DMS114 treated with DMSO at 0.1 percent for 48 hours (cell line): ENCODE data around the gene RAB42.
"Not testable (repeated sequence)": the region's sequence is repeated elsewhere in the genome, so short reads cannot be mapped to it uniquely, and the experiment has no call there.

Experiments
- DNase-seq: peaks from one replicate; lab custom pipeline; 2025; ENCODE audit not compliant: unreplicated experiment; lab: John Stamatoyannopoulos, UW

RAB42 gene

GRCh38 chr1:28582248-28582615 lies 9.8 kb upstream of the RAB42 start:
- peak; percentile 37 for DNase-seq

GRCh38 chr1:28586585-28587391 lies 5.3 kb upstream of the RAB42 start:
- not testable (repeated sequence) for DNase-seq

GRCh38 chr1:28592321-28593071 lies 431 bp downstream of the RAB42 start:
- DNase-seq: no peak

GRCh38 chr1:28593988-28594356 lies 1.9 kb downstream of the RAB42 start:
- DNase-seq: not testable (repeated sequence)

- not testable (repeated sequence) for DNase-seq
Measured at GRCh38 chr1:28594686-28595411, 2.8 kb downstream of the RAB42 start.

- DNase-seq: no peak
Measured at GRCh38 chr1:28595412-28596191, 3.5 kb downstream of the RAB42 start.

- not testable (repeated sequence) for DNase-seq
Measured at GRCh38 chr1:28596276-28596675, 4.2 kb downstream of the RAB42 start.

- no peak for DNase-seq
Measured at GRCh38 chr1:28601696-28602095, 9.6 kb downstream of the RAB42 start.

- peak; percentile 72 for DNase-seq
Measured at GRCh38 chr1:28602536-28603439, 10.7 kb downstream of the RAB42 start.

GRCh38 chr1:28604411-28604810 lies 12.3 kb downstream of the RAB42 start:
- no peak for DNase-seq

GRCh38 chr1:28604962-28605361 lies 12.9 kb downstream of the RAB42 start:
- DNase-seq: no peak

- DNase-seq: no peak
Measured at GRCh38 chr1:28606771-28607170, 14.7 kb downstream of the RAB42 start.

- no peak for DNase-seq
Measured at GRCh38 chr1:28613175-28613574, 21.1 kb downstream of the RAB42 start.

GRCh38 chr1:28631713-28632112 lies 39.6 kb downstream of the RAB42 start:
- no peak for DNase-seq

GRCh38 chr1:28632560-28632959 lies 40.5 kb downstream of the RAB42 start:
- no peak for DNase-seq

GRCh38 chr1:28640766-28641165 lies 48.7 kb downstream of the RAB42 start:
- DNase-seq: peak; percentile 29

- no peak for DNase-seq
Measured at GRCh38 chr1:28642056-28642846, 50.2 kb downstream of the RAB42 start.

- DNase-seq: peak; percentile 92
Measured at GRCh38 chr1:28642847-28643635, 51.0 kb downstream of the RAB42 start, which contains the start of gene TAF12. Gene TAF12, minus strand, starts transcription at chr1:28643067. Its CDS starts 20,986 bp downstream, at chr1:28622081.
